Activated CD8-positive, alpha-beta memory T cell treated with anti-CD3 and anti-CD28 coated beads for 36 hours (primary cell): ENCODE results near the gene PCCA. TPM values are rescaled to one million over a fixed set of nuclear protein-coding genes. Genes with fewer than 3 reads are reported as not detected.

Experiments
- CTCF ChIA-PET: fragments of 350-600 bp; sonication (Branson Sonifier 250); formaldehyde crosslinking; loops from one replicate; lab custom pipeline; 2021; ENCODE audit warnings: antibody characterized with exemption; lab: Charles Lee
- POLR2A ChIA-PET: fragments of 350-600 bp; sonication (Branson Sonifier 250); formaldehyde crosslinking; loops from one replicate; lab custom pipeline; 2021; ENCODE audit warnings: antibody characterized with exemption; lab: Charles Lee
- total RNA-seq, 2 experiments: library from RNA; stranded (reverse); gene quantifications; one replicate each; pipeline ENCODE4 v1.2.3, GENCODE V29; 2021

The PCCA gene
- total RNA-seq, 2 experiments from 2014 or later, result 7.7 to 9.3 TPM

DNA sequence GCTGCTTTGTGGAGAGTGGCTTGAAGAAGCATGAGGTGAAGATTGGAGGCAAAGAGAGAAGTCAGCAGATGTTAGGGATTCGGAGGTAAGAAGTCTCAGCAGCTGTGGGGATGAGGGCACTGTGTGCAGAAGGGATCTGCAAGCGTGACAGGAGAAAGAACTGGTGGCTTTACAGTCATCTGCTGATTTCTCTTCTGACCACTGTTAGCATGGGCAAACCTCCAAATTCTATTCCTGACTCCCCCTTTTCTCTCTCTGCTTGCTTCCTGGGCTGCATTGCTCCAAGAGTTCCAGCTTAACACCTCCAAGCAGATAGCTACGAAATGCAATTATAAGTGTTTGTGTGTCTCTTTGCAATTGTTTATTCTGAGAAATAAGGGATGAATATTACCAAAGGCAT lies 340.1 kb downstream of the PCCA start:
- POLR2A ChIA-PET, result no interaction called here
- CTCF ChIA-PET, result interaction anchor here (1.3 kb wide), 1 partner anchor 8 kb away, joined by 3 read pairs; no protein-coding TSS in a partner anchor

DNA sequence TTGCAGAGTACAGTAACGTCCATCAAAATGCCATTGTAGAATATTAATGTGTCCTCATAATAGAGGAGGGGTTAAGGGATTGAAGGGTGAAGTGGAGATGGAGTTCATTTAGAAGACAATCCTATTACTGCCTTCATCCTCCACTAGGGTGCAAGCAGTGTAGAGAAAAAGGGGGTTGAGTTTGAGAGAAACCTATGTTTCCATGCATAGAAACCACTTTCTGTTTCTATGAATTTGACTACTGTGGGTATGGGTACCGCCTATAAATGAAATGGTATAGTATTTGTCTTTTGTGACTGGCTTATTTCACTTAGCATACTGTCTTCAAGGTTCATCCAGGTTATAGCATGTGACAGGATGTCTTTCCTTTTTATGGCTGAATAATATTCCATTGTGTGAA lies 343.7 kb downstream of the PCCA start:
- POLR2A ChIA-PET, result no interaction called here
- CTCF ChIA-PET, result no interaction called here

- CTCF ChIA-PET, result no interaction called here
- POLR2A ChIA-PET, result no interaction called here
Observed at GRCh38 chr13:100433475-100433874, 344.6 kb downstream of the PCCA start.

DNA sequence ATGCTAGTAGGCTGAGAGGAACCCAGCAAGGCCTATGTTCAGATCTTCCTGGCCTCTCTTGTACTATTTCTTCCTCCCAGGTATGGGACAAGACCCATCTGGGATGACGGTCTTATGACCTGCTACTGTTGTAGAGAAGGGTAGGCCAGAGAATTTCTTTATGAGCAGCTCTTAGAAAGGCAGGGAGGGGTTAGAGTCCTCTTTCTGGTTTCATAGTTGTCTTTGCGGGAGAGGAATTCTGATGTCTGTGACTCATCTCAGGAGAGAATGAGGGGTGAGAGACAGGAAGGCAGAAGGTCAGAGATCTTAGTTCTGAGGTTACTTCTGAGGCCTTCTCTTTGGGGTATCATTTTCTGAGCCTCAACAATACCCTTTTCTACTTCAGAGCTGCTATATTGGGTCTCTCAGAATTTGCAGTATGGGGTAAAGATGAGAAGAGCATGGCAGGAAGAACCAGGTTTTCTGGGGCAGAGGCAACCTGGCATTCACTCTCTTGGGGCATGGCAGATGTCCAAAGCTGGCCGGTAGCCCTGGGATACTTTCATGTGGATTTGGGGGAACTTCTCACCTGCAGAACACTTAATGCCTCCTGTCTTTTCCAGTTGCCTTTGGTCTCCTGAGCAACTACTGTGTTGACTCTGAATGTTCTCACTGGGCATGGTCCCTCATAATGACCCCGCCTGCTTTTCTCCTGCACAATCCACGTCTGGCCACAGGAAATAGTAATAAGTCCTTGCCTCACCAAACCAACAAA lies 345.3 kb downstream of the PCCA start:
- CTCF ChIA-PET, result no interaction called here
- POLR2A ChIA-PET, result no interaction called here

DNA sequence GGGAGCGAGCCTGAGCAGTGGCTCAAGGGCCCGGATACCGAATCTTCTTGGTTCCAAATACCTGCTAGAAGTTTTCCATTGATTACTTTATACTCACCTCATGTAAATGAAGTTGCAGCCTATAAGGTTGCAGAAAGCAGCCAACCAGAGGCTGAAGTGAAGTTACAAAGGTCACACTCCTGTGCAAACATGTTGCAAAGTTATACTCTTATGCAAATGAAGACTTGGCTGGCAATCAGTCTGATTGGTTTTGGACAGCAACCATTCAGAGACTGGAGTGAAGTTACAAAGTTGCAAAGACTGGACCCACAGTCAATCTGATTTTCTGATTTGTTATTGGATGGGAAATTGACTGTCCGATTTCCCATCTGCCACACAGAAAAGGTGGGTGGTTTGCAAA lies 347.2 kb downstream of the PCCA start:
- ChIA-PET POLR2A (no interaction called here), CTCF (no interaction called here)

GRCh38 chr13:100438059-100438788 lies 349.3 kb downstream of the PCCA start:
- CTCF ChIA-PET, result interaction anchor here (1.0 kb wide), 1 partner anchor 9 kb away, joined by 3 read pairs; no protein-coding TSS in a partner anchor

DNA sequence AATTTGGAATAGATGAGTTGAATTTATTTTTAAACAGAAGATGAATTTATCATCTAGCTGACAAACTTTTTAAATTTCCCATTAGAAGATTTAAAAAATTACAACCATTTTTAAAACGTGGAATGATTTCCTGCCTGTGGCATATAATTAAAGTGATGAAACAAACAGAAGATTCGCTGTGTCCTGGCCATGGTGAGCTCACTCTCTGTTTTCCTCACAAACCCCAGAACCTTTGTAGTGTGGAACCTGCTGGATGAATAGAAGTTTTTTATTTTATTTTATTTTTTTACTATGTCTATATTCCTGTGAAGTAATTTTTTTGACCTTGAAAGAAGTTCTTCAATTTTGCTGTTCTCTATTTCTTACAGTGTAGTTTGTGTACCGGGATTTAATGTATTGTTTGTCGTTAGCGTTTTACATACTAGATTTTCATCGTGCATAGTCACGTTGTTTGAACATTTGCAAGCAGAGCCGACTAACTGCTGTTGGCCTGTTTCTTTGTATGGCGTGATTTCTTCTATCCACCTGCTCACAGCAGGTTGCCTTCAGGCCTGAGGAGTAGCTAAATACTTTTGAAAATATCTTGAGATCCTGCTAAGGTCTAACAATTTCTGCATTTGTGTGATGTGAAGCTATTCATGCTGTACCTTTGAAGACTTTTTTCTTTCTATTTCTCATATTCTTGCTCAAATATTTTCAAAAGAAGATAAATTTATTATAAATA lies 350.5 kb downstream of the PCCA start:
- ChIA-PET CTCF (no interaction called here), POLR2A (no interaction called here)

More at GRCh38 chr13:100438059-100438788, 349.3 kb downstream of the PCCA start:
- POLR2A ChIA-PET, result no interaction called here

- POLR2A ChIA-PET, result no interaction called here
- CTCF ChIA-PET, result interaction anchor here (0.6 kb wide), 1 partner anchor 622 kb away, joined by 5 read pairs; no protein-coding TSS in a partner anchor
Observed at GRCh38 chr13:100440751-100441425, 352.0 kb downstream of the PCCA start.

DNA sequence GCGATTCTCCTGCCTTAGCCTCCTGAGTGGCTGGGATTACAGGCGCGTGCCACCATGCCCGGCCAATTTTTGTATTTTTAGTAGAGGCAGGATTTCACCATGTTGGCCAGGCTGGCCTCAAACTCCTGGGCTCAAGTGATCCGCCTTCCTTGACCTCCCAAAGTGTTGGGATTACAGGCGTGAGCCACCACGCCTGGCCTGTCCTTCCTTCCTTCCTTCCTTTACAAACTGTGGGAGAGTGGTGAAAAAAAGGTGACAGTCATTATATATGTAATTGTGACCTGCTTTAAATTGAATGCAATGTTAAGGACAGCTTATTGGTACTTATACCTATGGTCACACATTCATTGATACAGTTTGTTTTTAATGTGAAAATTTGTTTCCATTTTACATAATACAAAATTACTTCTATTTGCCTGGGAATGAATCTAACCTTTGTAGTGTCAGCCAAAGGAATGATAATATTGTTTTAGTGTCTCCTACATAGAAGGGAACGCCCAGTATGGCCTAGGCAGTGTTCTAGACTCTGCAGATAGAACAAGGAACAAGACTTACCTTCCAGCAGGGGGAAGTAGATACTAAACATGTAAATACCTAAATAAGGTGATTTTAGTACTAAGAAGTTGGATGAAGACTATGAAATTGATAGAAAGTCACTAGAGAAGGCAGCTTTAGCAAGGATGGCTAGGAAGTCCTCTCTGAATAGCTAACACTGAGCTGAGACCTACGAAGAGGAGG lies 353.4 kb downstream of the PCCA start:
- CTCF ChIA-PET, result no interaction called here
- POLR2A ChIA-PET, result no interaction called here

DNA sequence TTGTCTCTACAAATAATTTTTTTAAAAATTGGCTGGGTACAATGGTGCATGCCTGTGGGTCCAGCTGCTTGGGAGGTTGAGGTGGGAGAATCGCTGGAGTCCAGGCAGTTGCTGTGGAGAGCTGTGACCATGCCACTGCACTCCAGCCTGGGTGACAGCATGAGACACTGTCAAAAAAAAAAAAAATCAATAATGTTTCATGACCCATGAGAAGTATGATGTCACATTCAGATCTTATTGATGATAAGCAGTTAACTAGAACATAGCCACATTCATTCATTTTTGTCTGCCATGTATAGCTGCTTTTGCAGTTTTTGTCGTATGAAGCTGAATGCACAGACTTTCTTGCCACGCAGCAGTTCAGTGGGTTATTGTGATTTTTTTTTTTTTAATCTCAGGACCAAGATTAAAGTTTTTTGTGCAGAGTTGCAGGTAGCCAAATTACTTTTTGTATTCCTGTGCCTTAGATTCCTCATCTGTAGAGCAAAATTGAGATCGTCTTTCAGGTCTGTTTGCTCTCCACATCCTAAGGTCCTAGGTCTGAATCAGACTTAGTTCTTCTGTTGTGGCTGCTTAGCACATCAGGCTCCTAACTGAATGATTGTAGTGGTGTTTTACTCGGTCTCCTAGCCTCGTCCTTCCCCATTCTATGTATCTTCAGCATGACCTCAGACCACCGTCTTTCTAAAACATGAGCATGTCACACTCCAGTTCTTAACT lies 354.5 kb downstream of the PCCA start:
- POLR2A ChIA-PET, result no interaction called here
- CTCF ChIA-PET, result no interaction called here

DNA sequence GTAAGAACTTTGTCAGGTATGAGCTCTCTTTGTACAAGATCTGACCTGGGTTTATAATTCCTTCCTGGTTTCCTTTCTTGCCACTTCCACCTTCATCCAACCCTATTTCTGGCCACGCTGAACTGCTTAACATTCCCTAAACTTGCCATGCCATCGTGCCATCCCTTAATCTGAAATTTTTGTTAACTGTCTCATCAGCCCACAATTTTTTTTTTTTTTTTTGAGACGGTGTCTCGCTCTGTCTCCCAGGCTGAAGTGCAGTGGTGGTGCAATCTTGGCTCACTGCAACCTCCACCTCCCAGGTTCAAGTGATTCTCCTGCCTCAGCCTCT lies 355.1 kb downstream of the PCCA start:
- POLR2A ChIA-PET, result interaction anchor here (0.6 kb wide), 1 partner anchor 39 kb away, joined by 3 read pairs; no protein-coding TSS in a partner anchor
- CTCF ChIA-PET, result no interaction called here

GRCh38 chr13:100447831-100448230 lies 358.9 kb downstream of the PCCA start:
- POLR2A ChIA-PET, result no interaction called here
- CTCF ChIA-PET, result no interaction called here

DNA sequence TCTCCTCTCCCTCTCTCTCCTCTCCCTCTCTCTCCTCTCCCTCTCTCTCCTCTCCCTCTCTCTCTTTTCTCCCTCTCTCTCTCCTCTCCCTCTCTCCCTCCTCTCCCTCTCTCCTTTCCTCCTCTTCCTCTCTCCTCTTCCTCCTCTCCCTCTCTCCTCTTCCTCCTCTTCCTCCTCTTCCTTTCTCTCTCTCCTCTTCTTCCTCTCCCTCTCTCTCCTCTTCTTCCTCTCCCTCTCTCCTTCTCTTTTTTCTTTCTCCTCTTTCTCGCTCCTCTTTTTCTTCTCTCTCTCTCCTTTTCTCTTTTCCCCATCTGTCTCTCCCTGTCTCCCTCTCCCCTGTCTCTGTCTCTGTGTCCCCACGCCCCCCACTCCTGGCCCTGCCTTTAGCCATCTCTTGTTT lies 363.0 kb downstream of the PCCA start:
- ChIA-PET CTCF (no interaction called here), POLR2A (no interaction called here)

DNA sequence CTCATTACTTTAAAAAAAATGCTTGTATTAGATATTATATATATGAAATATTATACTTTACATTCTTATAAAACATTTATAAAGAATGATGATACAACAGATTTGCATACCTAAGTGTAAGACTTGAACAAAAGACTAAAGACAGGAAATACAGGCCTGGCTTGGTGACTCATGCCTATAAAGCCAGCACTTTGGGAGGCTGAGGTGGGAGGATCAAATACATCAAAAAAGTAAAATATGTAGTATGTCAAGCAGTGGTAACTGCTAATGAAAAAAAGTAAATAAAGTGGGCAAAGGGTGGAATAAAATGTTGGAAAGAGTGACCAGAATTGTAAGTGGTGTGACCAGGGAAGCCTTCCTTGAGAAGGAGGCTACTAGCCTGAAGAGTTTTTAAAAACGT lies 366.0 kb downstream of the PCCA start:
- ChIA-PET CTCF (no interaction called here), POLR2A (no interaction called here)

- ChIA-PET CTCF (no interaction called here), POLR2A (no interaction called here)
Observed at GRCh38 chr13:100458673-100459072, 369.8 kb downstream of the PCCA start.

GRCh38 chr13:100459747-100460146 lies 370.9 kb downstream of the PCCA start:
- ChIA-PET CTCF (no interaction called here), POLR2A (no interaction called here)

DNA sequence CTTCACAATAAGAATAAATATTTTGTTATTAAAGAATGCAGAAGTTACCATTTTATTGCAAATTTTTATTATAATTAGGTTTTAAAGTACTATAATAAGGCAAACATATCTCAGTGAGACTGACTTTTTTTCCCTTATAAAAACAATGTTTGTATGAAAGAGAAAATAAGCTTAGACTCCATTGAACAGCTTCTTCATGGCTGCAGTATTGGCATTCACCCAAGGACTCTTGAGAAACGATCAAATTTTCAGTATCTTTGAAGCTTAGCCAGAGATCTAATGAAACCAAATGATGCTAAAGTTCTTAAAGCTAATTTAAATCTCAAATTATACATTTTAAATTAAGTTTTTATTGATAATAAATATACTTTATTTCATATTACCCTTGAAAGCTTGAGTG lies 371.4 kb downstream of the PCCA start:
- POLR2A ChIA-PET, result no interaction called here
- CTCF ChIA-PET, result no interaction called here

DNA sequence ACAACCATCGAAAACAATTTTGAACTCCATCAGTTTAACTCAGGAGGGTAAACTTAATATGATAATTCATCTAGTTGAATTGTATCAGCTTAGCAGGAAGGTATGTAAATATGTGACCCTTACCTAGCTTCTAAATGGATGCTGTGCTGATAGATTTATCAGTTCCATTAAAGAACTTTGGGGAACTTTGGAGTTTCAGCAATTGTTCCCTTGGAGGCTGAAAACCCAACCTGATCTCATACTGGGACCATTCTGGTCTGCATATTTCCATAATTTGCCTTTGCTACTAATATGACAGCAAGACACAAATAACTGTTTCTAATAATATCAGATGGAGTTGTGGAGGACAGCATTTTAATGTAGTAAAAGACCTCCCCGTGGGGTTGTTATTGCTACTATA lies 371.9 kb downstream of the PCCA start:
- ChIA-PET POLR2A (no interaction called here), CTCF (no interaction called here)
